OCI-M2 (cell line): ENCODE results near the gene GFY.
"Not testable (repeated sequence)": the region's sequence is repeated elsewhere in the genome, so short reads cannot be mapped to it uniquely, and the experiment has no call there.

Source experiments
- DNase-seq: peaks from one replicate; lab custom pipeline; 2025; ENCODE audit not compliant: unreplicated experiment; lab: John Stamatoyannopoulos, UW

Gene GFY

DNA sequence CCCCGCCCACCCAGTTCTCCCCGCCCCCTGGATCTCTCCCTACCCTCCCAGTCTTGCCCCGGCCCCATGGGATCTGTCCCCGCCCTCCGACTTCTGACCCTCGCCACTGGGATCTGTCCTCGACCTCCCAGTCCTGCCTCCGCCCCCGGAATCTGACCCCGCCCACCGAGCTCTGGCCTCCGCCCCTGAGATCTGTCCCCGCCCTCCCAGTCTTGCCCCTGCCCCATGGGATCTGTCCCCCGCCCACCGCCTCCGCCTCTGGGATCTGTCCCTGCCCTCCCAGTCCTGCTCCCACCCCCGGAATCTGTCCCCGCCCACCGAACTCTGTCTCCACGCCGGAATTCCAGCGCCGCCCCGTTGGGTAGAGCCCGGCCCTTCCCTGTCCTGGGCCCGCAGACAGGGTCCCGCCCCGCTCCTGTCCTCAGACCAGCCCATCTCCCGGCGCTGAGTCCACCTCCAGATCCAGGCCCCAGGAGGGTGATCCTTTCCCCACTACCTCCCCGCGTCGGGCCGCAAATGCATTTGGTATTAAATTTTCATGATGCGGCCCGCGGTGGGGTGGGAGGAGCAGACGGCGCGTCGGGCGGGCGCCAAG, 17.7 kb downstream of the GFY start:
- DNase-seq: peak; percentile 83

DNA sequence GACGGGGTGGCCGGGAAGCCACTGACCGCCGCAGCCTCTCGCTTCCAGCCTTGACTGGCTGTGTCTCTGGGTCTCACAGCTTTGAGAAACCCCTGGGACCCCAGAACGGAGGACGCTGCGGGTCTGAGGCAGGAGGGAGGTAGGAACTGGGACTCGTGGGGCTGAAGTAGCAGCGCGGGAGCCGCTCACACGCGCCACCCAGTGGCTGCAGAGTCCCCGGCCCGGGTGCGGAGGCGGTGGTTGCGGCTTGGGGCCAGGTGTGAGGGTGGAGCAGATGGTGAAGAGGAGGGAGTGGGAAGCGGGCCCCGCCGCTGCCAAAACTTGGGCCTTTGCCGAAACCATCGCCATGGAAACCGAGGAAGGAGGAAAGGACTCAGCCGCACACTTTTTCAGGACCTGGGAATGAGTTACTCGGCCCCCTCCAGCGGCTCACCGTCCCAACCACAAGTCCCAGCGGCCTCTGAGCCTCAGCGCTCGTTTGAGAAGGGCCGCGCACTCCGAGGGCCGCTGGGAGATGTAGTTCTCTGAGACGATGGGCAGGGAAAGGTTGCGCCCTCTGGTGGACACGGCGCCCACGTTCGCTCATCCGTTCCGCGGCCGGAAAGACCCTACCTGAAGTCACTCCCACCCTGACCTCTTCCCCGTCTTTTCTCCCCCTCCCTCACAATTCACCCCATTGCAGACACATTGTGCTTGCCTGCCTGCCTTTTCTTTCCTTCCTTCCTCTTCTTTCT, 18.3 kb downstream of the GFY start:
- peak; percentile 88 for DNase-seq

GRCh38 chr19:49444100-49444700, 19.0 kb downstream of the GFY start:
- DNase-seq: not testable (repeated sequence)

DNA sequence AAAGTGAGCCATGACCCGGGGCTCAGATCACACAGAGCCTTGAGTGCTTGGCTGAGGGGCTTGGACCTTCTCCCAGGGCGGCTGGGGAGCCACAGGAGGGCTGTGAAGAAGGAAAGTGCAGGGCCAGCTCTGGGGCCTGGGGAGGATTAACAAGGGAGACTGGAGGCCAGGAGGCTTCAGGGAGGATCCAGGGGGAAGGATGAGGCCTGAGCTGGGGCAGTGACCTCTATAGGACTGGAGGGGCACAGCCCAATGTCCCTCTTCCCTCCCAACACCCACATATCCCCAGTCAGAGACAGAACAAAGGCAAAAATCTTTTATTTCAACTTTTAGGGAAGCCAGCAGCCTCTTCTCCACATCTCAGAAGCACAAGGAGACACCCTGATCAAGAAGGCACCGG, 20.8 kb downstream of the GFY start:
- no peak for DNase-seq

DNA sequence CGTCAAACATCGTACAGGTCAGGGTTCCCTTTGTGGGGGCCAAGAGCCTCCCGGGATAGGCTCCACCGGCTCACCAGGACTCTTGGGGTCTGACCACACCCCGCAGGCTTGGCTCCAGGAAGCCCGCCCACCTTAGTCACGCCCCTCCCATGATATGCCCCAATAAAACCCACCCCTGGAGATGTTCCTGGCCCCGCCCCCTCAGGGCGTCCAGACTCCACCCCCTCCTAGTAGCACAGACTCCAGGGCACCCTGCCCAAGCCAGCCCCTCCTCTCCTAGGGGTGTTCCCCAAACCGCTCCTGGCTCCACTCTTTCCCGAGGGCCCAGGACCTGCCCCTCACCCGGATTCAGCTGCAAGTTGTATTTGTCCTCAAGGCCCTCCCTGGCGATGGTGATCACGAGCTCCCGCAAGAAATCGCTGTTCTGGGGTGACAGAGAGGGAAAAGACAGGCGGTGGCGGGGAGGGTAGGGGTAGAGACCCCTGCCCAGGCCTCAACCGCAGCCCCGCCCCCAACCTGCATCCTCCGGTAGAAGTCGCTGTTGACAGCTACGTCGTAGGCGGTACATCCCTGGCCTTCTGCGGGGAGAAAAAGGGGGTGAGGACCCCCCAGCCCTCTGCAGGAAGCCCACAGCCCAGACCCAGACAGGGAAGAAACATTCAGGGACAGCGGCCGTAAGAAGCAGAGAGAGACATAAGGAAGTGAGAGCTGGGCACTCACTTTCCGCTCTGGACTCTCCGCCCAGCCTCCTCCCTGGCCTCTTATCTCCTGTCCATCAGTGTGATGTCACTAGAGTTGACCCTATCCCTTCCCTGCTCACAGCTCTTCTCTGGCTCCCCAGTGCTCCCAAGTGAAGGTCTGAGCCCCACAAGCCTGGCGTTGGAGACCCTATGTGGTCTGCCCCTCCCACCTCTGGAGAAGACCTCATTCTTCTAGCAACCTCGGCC, 22.6 kb downstream of the GFY start:
- DNase-seq: no peak

DNA sequence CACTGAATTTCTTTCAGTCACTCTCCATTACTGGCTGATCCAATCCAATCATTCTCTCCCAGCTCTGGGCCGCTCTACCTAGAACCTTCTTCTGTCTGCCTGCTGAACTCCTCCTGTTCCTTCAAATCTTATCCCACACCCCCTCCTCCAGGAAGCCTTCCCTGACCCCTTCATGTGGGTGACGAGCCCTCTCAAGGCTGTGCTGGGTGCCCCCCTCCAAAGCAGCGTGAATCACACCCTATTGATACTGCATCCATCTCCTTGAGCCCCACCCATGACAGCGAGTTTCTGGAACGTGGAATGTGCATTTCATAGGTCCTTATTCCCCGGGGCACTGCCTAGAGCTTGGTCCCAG, 23.2 kb downstream of the GFY start:
- DNase-seq: no peak

DNA sequence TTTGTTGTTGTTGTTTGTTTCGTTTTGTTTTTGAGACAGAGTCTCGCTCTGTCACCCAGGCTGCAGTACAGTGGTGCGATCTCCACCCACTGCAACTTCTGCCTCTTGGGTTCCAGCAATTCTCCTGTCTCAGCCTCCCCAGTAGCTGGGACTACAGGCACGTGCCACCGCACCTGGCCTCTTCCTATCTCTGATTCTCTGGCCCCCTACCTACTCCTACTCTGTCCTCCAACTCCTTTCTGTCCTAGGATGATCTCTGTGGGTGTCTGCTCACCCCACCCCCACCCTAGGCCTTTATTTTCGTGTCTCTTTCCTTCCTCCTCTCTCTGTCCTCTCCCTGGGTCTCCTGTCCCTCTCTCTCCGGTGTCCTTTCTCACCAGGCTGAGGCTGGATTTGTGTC, 25.2 kb downstream of the GFY start:
- no peak for DNase-seq

DNA sequence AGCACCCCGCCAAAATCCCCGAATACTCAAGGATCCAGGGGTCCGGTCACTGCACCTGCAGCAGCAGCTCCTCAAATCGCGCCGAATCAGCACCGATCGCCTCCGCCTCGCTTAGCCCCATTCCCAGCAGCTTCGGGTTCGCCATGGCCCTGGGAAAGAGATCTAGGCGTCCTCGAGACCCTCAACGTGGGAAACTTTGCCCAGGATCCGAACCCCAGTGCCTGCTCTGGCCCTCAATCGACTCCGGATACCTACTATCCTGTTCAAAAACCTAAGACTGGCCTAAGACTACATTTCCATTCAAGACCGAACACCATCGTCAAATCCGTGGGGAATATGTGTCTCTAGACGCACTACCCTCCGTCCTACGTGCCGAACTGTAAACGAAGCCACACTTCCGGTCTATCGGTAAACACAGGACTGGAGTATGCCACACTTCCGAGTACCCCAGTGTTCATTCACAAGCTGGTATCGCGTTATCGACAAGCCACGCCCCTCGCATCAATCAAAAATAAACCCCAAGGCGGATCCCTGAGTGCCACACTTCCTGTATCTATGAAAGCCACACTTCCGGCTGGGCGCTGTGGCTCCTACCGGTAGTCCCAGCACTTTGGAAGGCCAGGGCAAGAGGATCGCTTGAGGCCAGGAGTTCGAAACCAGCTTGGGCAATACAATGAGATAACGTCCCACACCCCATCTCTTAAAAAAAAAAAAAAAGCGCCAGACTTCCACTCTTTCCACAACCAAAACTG, 26.4 kb downstream of the GFY start, which contains the start of gene PIH1D1:
TSS of gene PIH1D1 (minus strand) at position 385 of the 752 bp plus-strand sequence. CDS start at position 145, 240 bp downstream.
- DNase-seq: peak; percentile 97

GRCh38 chr19:49453013-49453756, 28.0 kb downstream of the GFY start, which contains the start of gene ALDH16A1:
Gene ALDH16A1, plus strand, starts transcription at chr19:49453225. Its CDS starts 107 bp downstream, at chr19:49453332.
- DNase-seq: peak; percentile 98

- no peak for DNase-seq
These were observed 28.6 kb downstream of the GFY start for GRCh38 chr19:49453757-49454240.

DNA sequence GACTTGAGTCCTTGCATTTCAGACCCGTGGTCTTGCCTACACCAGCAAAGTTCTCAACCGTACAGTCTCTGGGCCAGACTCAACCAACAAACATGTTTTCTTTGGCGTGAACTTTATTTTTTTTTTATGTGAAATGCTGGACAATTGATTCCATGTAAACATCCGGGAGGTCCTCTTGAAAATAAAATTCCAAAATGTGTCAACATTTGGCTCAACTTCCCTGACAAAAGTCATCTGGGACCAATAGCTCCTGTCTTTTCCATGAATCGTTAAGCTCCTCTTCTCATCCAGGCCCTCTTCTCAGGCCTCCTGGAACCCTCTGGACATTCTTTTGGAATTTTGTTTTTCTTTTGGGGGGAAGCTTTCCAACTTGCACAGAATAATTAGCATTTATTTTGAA, 30.6 kb downstream of the GFY start:
- no peak for DNase-seq

DNA sequence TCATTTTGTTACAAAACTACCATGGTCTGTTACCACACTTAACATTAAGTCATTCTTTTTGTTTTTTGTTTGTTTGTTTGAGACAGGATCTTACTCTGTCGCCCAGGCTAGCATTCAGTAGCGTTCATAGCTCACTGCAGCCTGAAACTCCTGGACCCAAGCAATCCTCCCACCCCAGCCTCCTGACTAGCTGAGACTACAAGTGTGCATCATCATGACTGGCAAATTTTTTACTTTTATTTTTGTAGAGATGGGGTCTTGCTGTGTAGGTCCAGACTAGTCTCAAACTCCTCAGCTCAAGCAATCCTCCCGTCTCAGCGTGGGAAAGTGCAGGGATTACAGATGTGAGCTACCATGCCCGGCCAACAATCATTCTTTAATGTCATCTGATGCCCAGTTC, 31.1 kb downstream of the GFY start:
- DNase-seq: no peak

DNA sequence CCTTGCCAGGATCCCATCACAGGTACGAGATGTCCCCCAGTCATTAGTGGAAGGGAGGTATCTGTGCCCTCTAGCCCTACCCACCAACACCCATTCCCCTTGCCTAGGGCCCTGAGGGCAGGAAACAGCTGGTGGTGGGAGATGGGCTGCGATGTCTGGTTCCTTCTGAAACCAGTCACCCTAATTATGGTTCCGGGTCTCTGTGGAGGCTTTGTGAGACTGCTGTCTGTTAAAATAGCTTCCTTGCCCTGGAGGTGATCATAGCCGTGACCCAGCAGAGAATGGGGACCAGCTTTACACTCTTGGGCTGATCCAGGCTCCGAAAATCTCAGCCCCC, 33.3 kb downstream of the GFY start:
- DNase-seq: no peak

DNA sequence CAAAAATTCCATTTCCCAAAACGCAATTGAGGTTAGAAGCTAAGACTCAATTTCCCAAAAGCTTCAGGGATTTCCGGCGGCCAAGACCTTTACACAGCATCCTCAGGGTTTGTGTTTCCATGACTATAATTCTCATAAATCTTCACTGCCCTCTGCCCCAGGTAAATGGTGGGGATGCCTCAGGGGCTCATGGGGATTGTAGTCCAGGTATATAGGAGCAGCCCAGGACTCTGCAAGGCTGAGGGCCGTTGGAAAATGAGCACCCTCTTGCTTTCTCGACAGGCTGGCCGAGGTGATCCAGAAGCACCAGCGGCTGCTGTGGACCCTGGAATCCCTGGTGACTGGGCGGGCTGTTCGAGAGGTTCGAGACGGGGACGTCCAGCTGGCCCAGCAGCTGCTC, 34.2 kb downstream of the GFY start:
- DNase-seq: no peak

GRCh38 chr19:49461130-49461529, 35.9 kb downstream of the GFY start:
- not testable (repeated sequence) for DNase-seq

GRCh38 chr19:49461656-49462055, 36.5 kb downstream of the GFY start:
- DNase-seq: no peak

GRCh38 chr19:49462492-49462891, 37.3 kb downstream of the GFY start:
- DNase-seq: no peak

GRCh38 chr19:49463960-49464740, 39.0 kb downstream of the GFY start:
- DNase-seq: no peak

DNA sequence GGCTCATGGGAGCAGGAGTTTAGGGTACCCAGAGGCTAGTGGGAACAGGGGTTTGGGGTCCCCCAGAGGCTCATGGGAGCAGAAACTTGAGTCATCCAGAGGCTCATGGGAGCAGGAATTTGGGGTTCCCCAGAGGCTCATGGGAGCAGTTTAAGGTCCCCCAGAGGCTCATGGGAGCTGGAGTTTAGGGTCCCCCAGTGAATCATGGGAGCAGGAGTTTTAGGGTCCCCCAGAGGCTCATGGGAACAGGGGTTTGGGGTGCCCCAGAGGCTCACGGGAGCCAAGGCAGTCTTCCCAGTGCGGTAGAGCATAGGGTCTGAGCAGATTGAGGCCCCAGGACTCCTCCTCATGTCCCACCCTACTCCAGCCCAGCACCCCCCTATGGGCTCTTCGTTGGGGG, 40.2 kb downstream of the GFY start:
- DNase-seq: no peak
